NCI-H1092 (cell line): ENCODE measurements around the gene STARD4.

Source experiments
- DNase-seq: peaks from one replicate; lab custom pipeline; 2025; lab: John Stamatoyannopoulos, UW

Gene STARD4

DNA sequence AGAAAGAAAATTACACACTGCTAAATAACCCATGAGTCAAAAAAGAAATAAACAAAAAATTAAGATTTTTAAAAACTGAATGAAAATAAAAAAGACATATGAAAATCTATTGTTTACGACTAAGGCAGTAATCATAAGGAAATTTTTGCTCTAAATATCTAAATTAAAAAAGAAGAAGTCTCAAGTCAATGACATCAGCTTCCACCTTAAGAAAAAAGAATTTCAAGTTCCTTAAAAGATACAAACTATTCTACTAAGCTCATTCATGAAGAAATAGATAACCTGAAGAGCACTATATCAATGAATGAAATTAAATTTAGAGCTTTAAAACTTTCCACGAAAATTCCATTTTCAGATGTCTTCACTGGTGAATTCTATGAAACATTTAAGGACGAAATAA lies 15.7 kb upstream of the STARD4 start:
- no peak for DNase-seq

DNA sequence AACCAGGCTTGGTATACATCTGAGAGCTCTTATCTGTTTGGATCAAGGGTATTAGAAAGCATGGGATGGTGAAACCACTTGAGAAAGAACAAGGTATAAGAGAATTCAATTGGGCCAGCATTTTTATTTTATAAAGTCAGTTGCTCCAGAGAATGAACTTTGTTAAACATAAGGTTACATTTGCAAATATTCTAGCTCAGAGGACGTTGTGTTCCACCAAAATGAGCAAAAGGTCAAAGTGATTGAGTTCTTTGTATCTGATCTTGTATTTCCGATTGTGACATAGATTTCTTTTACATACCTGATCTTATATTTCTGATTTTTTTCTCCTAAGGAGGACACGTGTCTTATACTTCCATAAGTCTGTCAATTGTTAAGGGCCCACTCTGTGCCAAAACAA lies 8.6 kb upstream of the STARD4 start:
- no peak for DNase-seq

DNA sequence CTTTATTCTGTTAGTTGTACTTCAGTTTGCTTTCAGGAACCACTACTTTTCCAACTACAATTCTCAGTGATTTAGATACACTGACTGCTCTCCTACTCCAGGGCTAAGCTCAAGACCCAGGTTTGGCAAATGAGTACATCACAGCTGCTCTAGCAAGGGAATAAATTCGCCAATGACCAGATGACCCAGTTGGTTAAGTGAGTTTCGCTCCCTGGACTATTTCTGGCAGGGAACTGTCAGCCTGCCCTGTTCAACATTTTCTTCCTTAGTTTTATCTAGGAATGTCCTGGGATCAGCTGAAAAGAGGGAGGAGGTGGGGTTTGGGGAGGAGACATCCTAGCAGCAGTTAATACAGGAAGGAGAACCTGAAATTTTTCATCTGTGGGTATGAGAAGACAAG lies 6.4 kb upstream of the STARD4 start:
- no peak for DNase-seq

GRCh38 chr5:111517853-111518501 lies 5.6 kb upstream of the STARD4 start:
- no peak for DNase-seq

- no peak for DNase-seq
Observed at GRCh38 chr5:111514087-111514486, 1.8 kb upstream of the STARD4 start.

GRCh38 chr5:111513131-111513520 lies 791 bp upstream of the STARD4 start:
- no peak for DNase-seq

GRCh38 chr5:111511831-111512374 lies 432 bp downstream of the STARD4 start:
- DNase-seq = peak; percentile 23

- DNase-seq = no peak
Observed at GRCh38 chr5:111511174-111511830, 1.0 kb downstream of the STARD4 start.

DNA sequence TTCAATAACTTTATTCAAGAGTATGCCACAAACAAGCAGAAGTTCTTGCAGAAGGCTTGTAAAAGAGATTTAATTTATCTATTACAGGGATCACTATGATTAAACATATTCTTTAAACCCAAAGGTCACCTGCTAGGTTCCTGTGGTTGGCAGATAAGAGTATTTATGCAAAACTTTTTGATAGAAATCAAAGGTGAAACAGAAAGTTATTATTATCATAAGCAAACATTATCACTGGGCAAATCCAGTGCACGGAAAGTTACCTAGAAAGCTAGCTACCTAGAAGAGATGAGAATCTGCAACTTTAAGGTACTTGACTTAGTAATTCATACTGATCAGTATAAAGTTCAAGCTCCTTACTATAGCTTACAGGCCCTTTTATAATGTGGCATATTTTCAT lies 3.2 kb downstream of the STARD4 start:
- no peak for DNase-seq

DNA sequence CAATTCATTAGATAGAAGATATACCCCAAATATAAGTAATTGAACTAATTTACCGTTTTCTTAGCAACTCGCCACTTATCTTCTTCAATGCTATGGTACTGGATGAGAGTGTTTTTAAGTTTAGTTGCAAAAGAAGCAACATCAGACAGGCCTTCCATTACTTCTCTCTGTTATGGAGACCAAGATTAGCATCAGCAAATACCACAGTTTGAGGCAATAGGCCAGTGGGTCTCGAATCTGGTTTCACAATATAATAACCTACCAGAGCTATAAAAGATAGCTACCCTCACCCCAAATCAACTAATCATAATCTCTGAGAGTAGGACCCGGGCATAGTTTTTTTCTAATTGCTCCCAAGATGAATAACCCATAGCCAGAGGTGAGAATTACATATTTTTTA lies 5.1 kb downstream of the STARD4 start:
- no peak for DNase-seq

DNA sequence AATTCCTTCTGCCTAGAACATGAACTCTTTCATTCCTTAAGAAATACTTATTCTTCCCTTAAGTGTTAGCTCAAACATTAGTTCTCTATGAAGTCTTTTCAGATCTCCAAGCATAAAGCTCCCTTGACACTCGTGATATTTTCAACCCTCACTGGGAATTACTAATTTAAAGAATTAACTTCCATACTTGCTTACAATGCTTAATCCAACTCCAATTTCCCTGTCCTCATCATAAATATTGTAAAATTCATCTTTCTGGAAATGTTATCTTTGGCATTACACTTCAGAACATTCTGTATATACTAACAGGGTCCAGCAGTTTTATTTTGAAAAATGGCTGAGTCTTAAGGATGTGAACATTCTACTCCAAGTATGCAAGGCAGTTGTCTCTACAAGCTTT lies 7.2 kb downstream of the STARD4 start:
- DNase-seq = no peak

GRCh38 chr5:111502956-111503355 lies 9.4 kb downstream of the STARD4 start:
- no peak for DNase-seq

DNA sequence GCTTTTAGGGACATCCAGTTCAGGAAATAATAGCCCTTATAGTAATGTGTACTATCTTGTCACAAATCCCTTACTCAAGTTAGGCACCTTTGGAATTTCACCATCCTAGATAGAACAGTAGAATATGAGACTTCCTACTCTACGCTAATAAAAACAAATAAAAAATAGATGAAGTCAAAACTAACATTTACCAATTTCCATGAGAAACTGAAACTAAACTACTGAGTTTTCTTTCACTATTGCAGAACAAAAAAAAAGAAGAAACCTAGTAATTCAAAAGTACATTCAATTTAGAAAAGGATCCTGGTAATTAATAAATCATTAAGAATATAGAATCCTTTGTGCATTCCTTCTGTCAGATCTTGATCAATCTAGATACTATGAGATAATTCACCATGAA lies 14.0 kb downstream of the STARD4 start:
- no peak for DNase-seq

GRCh38 chr5:111495159-111495558 lies 17.2 kb downstream of the STARD4 start:
- no peak for DNase-seq

GRCh38 chr5:111494355-111494999 lies 17.9 kb downstream of the STARD4 start:
- no peak for DNase-seq

GRCh38 chr5:111493031-111493430 lies 19.3 kb downstream of the STARD4 start:
- no peak for DNase-seq

DNA sequence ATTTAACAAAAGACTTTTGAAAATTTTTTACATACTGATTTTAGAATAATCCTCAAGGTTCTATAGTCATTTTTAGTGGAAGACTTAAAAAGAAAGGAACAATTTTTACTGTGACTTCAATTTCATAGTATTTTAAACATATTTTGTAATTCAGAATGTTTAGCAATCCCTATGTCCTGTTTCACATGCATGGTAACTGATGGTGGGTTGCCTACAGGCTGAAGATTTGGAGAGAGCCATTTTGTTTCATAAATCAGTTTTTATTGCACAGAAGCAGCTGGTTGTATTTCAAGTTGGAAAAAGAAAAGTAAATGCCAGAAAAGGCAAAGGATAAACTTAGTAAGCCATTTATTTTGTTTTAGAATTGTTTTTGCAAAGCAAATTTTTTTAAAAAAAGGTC lies 24.0 kb downstream of the STARD4 start:
- DNase-seq = no peak

DNA sequence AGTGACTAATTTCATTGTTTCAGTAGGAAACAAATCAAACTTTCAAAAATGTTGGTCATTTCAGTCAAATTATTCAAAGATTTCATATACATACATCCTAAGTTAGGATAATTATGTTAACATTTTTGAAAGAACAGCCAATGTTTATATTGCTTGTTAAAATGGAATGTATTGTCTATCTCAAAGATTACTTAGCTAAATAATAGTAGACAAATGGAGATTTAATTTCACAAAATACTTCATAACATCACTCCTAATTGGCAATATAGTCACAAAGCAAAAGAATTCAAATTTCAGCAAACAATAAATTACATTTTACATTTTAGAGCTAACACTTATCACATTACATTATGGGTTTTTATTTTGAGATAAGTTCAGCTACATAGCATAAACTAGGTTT lies 25.4 kb downstream of the STARD4 start:
- no peak for DNase-seq

GRCh38 chr5:111486055-111486454 lies 26.3 kb downstream of the STARD4 start:
- DNase-seq = no peak

- DNase-seq = no peak
Observed at GRCh38 chr5:111480346-111480745, 32.0 kb downstream of the STARD4 start.

GRCh38 chr5:111478898-111479297 lies 33.4 kb downstream of the STARD4 start:
- no peak for DNase-seq

DNA sequence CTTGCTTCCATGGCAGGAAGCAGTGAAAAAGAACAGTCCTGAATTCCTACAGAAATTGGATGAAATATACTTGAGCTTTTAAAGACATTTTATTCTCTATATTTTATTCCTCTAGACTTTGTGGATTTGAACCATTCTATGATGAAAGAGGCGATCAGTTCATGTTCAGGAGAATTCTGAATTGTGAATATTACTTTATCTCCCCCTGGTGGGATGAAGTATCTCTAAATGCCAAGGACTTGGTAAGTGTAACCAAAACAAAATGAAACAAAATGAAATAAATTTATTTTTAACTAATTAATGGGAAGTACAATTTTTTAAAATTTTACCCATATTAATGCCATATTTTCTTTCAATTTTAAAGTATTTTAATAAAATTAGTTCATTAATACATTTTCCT lies 34.1 kb downstream of the STARD4 start:
- no peak for DNase-seq

DNA sequence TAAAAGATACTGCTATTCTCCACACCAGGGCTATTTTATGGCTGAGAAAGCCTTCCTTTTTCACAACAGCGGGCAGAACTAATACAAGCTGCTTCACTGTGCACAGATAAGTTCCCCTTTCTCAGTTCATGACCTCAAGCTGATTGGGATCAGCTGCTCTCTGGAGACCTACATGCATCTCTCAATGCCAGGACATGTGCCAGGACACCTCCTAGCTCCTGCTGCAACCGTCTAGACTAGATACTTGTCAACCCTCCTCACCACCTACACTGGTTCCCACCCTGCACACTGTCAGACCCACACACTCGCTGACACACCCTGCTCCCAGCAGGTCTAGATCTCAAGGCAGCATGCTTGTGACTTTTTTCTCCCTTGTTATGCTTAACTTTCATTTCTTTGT lies 39.8 kb downstream of the STARD4 start:
- DNase-seq = no peak
